ENCODE measurements around the gene MAPKAP1. TPM values are rescaled to one million over a fixed set of nuclear protein-coding genes. Genes with fewer than 3 reads are reported as not detected.

MAPKAP1 gene
- total and polyA plus RNA-seq, 4 donors: 32.2 to 58.4 (median 56.1) TPM

- Histone ChIP-seq H3K36me3 (ENCODE audit: control insufficient read depth in 1 of 2, insufficient read depth in 2 of 2, low read length in 1 of 2) (no peaks in the 10 kb centered on the region), H3K27me3 (ENCODE audit: control insufficient read depth in 1 of 2, insufficient read depth in 2 of 2, low read length in 1 of 2) (no peaks in the 10 kb centered on the region), H3K4me1 (ENCODE audit: control insufficient read depth in 1 of 2, insufficient read depth in 2 of 2, low read length in 2 of 2) (peaks cover 0 to 2% of the 10 kb centered on the region in 2 donors), H3K9me3 (ENCODE audit: control insufficient read depth, low read length) (no peaks in the 10 kb centered on the region), H3K27ac (ENCODE audit: low read depth in 1 of 2, low read length in 2 of 2) (no peak overlapping the region), H3K4me3 (ENCODE audit: low read length in 2 of 2) (no peak overlapping the region)
- intact Hi-C loops (cut with DNase I): no loop called here
- ATAC-seq (ENCODE audit: low FRiP score) (no peak), DNase-seq (no peak)
- 95 to 96% methylated on average over 4 of the region's 4 CpGs for whole genome bisulfite sequencing, 2 donors
Measured at GRCh38 chr9:125655066-125655633, 51.9 kb downstream of the MAPKAP1 start.

- ATAC-seq (ENCODE audit: low FRiP score): no peak
- Histone ChIP-seq H3K9me3 (ENCODE audit: control insufficient read depth, low read length) (no peaks in the 10 kb centered on the region), H3K27me3 (ENCODE audit: control insufficient read depth in 1 of 2, insufficient read depth in 2 of 2, low read length in 1 of 2) (no peaks in the 10 kb centered on the region), H3K4me1 (ENCODE audit: control insufficient read depth in 1 of 2, insufficient read depth in 2 of 2, low read length in 2 of 2) (peaks cover 2 to 3% of the 10 kb centered on the region in 2 donors), H3K27ac (ENCODE audit: low read depth in 1 of 2, low read length in 2 of 2) (no peak overlapping the region), H3K4me3 (ENCODE audit: low read length in 2 of 2) (no peak overlapping the region), H3K36me3 (ENCODE audit: control insufficient read depth in 1 of 2, insufficient read depth in 2 of 2, low read length in 1 of 2) (no peaks in the 10 kb centered on the region)
- 75 to 77% methylated on average over 5 of the region's 5 CpGs for WGBS, 2 donors
- no peak for DNase-seq
- intact Hi-C loops (cut with DNase I): no loop called here
Measured at GRCh38 chr9:125654121-125654520, 52.9 kb downstream of the MAPKAP1 start.

GRCh38 chr9:125653325-125653724 lies 53.7 kb downstream of the MAPKAP1 start:
- Histone ChIP-seq H3K9me3 (ENCODE audit: control insufficient read depth, low read length) (no peaks in the 10 kb centered on the region), H3K27me3 (ENCODE audit: control insufficient read depth in 1 of 2, insufficient read depth in 2 of 2, low read length in 1 of 2) (no peaks in the 10 kb centered on the region), H3K4me3 (ENCODE audit: low read length in 2 of 2) (no peak overlapping the region), H3K4me1 (ENCODE audit: control insufficient read depth in 1 of 2, insufficient read depth in 2 of 2, low read length in 2 of 2) (peaks cover 2 to 3% of the 10 kb centered on the region in 2 donors), H3K27ac (ENCODE audit: low read depth in 1 of 2, low read length in 2 of 2) (no peak overlapping the region), H3K36me3 (ENCODE audit: control insufficient read depth in 1 of 2, insufficient read depth in 2 of 2, low read length in 1 of 2) (no peaks in the 10 kb centered on the region)
- intact Hi-C loops (cut with DNase I): no loop called here
- DNase-seq: no peak
- WGBS, 2 donors: 96 to 97% methylated on average over 3 of the region's 3 CpGs
- no peak for ATAC-seq (ENCODE audit: low FRiP score)

GRCh38 chr9:125652759-125653158 lies 54.2 kb downstream of the MAPKAP1 start:
- H3K4me1 ChIP-seq (ENCODE audit: control insufficient read depth in 1 of 2, insufficient read depth in 2 of 2, low read length in 2 of 2): peaks cover 2 to 3% of the 10 kb centered on the region in 2 donors
- no peak overlapping the region for H3K27ac ChIP-seq (ENCODE audit: low read depth in 1 of 2, low read length in 2 of 2)
- ATAC-seq (ENCODE audit: low FRiP score): no peak
- H3K4me3 ChIP-seq (ENCODE audit: low read length in 2 of 2): no peak overlapping the region
- H3K9me3 ChIP-seq (ENCODE audit: control insufficient read depth, low read length): no peaks in the 10 kb centered on the region
- WGBS, 2 donors: 91 to 92% methylated on average over 6 of the region's 6 CpGs
- DNase-seq: no peak
- H3K27me3 ChIP-seq (ENCODE audit: control insufficient read depth in 1 of 2, insufficient read depth in 2 of 2, low read length in 1 of 2): no peaks in the 10 kb centered on the region
- H3K36me3 ChIP-seq (ENCODE audit: control insufficient read depth in 1 of 2, insufficient read depth in 2 of 2, low read length in 1 of 2): no peaks in the 10 kb centered on the region
- intact Hi-C loops (cut with DNase I): no loop called here

GRCh38 chr9:125652233-125652594 lies 54.8 kb downstream of the MAPKAP1 start:
- 91% methylated on average over 2 of the region's 2 CpGs for WGBS, 2 donors
- Histone ChIP-seq H3K36me3 (ENCODE audit: control insufficient read depth in 1 of 2, insufficient read depth in 2 of 2, low read length in 1 of 2) (no peaks in the 10 kb centered on the region), H3K4me3 (ENCODE audit: low read length in 2 of 2) (no peak overlapping the region), H3K9me3 (ENCODE audit: control insufficient read depth, low read length) (no peaks in the 10 kb centered on the region), H3K27me3 (ENCODE audit: control insufficient read depth in 1 of 2, insufficient read depth in 2 of 2, low read length in 1 of 2) (no peaks in the 10 kb centered on the region), H3K4me1 (ENCODE audit: control insufficient read depth in 1 of 2, insufficient read depth in 2 of 2, low read length in 2 of 2) (peaks cover 2 to 3% of the 10 kb centered on the region in 2 donors), H3K27ac (ENCODE audit: low read depth in 1 of 2, low read length in 2 of 2) (no peak overlapping the region)
- ATAC-seq (ENCODE audit: low FRiP score) (no peak), DNase-seq (no peak)
- intact Hi-C loops (cut with DNase I): no loop called here

GRCh38 chr9:125651576-125652232 lies 55.3 kb downstream of the MAPKAP1 start:
- H3K27ac ChIP-seq (ENCODE audit: low read depth in 1 of 2, low read length in 2 of 2): no peak overlapping the region
- no peak for ATAC-seq (ENCODE audit: low FRiP score)
- peaks cover 2 to 3% of the 10 kb centered on the region in 2 donors for H3K4me1 ChIP-seq (ENCODE audit: control insufficient read depth in 1 of 2, insufficient read depth in 2 of 2, low read length in 2 of 2)

GRCh38 chr9:125650271-125650737 lies 56.7 kb downstream of the MAPKAP1 start:
- Histone ChIP-seq H3K36me3 (ENCODE audit: control insufficient read depth in 1 of 2, insufficient read depth in 2 of 2, low read length in 1 of 2) (no peaks in the 10 kb centered on the region), H3K27ac (ENCODE audit: low read depth in 1 of 2, low read length in 2 of 2) (no peak overlapping the region), H3K27me3 (ENCODE audit: control insufficient read depth in 1 of 2, insufficient read depth in 2 of 2, low read length in 1 of 2) (no peaks in the 10 kb centered on the region), H3K9me3 (ENCODE audit: control insufficient read depth, low read length) (no peaks in the 10 kb centered on the region), H3K4me3 (ENCODE audit: low read length in 2 of 2) (no peak overlapping the region), H3K4me1 (ENCODE audit: control insufficient read depth in 1 of 2, insufficient read depth in 2 of 2, low read length in 2 of 2) (peaks cover 0 to 3% of the 10 kb centered on the region in 2 donors)
- DNase-seq (no peak), ATAC-seq (ENCODE audit: low FRiP score) (no peak)
- 77% methylated on average over 3 of the region's 3 CpGs for WGBS, 2 donors
- intact Hi-C loops (cut with DNase I): no loop called here

More at GRCh38 chr9:125651576-125652232, 55.3 kb downstream of the MAPKAP1 start:
- DNase-seq: no peak
- H3K27me3 ChIP-seq (ENCODE audit: control insufficient read depth in 1 of 2, insufficient read depth in 2 of 2, low read length in 1 of 2): no peaks in the 10 kb centered on the region
- 71 to 75% methylated on average over 7 of the region's 7 CpGs for WGBS, 2 donors
- intact Hi-C loops (cut with DNase I): no loop called here
- H3K36me3 ChIP-seq (ENCODE audit: control insufficient read depth in 1 of 2, insufficient read depth in 2 of 2, low read length in 1 of 2): no peaks in the 10 kb centered on the region
- H3K4me3 ChIP-seq (ENCODE audit: low read length in 2 of 2): no peak overlapping the region
- H3K9me3 ChIP-seq (ENCODE audit: control insufficient read depth, low read length): no peaks in the 10 kb centered on the region

GRCh38 chr9:125649826-125650225 lies 57.2 kb downstream of the MAPKAP1 start:
- peaks cover 0 to 3% of the 10 kb centered on the region in 2 donors for H3K4me1 ChIP-seq (ENCODE audit: control insufficient read depth in 1 of 2, insufficient read depth in 2 of 2, low read length in 2 of 2)
- ATAC-seq (ENCODE audit: low FRiP score) (no peak), DNase-seq (no peak)
- H3K9me3 ChIP-seq (ENCODE audit: control insufficient read depth, low read length): no peaks in the 10 kb centered on the region
- no peaks in the 10 kb centered on the region for H3K36me3 ChIP-seq (ENCODE audit: control insufficient read depth in 1 of 2, insufficient read depth in 2 of 2, low read length in 1 of 2)
- no peaks in the 10 kb centered on the region for H3K27me3 ChIP-seq (ENCODE audit: control insufficient read depth in 1 of 2, insufficient read depth in 2 of 2, low read length in 1 of 2)
- H3K27ac ChIP-seq (ENCODE audit: low read depth in 1 of 2, low read length in 2 of 2): no peak overlapping the region
- intact Hi-C loops (cut with DNase I): no loop called here
- no peak overlapping the region for H3K4me3 ChIP-seq (ENCODE audit: low read length in 2 of 2)
- WGBS, 2 donors: 96 to 97% methylated on average over 4 of the region's 4 CpGs

GRCh38 chr9:125649315-125649714 lies 57.7 kb downstream of the MAPKAP1 start:
- WGBS, 2 donors: 58 to 63% methylated on average over 6 of the region's 6 CpGs
- no peaks in the 10 kb centered on the region for H3K36me3 ChIP-seq (ENCODE audit: control insufficient read depth in 1 of 2, insufficient read depth in 2 of 2, low read length in 1 of 2)
- no peaks in the 10 kb centered on the region for H3K9me3 ChIP-seq (ENCODE audit: control insufficient read depth, low read length)
- H3K27me3 ChIP-seq (ENCODE audit: control insufficient read depth in 1 of 2, insufficient read depth in 2 of 2, low read length in 1 of 2): no peaks in the 10 kb centered on the region
- no peak overlapping the region for H3K4me3 ChIP-seq (ENCODE audit: low read length in 2 of 2)
- DNase-seq (peak in 1 of 2 donors; percentile 65), ATAC-seq (ENCODE audit: low FRiP score) (no peak)
- intact Hi-C loops (cut with DNase I): no loop called here
- H3K27ac ChIP-seq (ENCODE audit: low read depth in 1 of 2, low read length in 2 of 2): no peak overlapping the region
- peaks cover 0 to 3% of the 10 kb centered on the region in 2 donors for H3K4me1 ChIP-seq (ENCODE audit: control insufficient read depth in 1 of 2, insufficient read depth in 2 of 2, low read length in 2 of 2)

Data from aorta (tissue), 5 donors.